ENCODE data around the gene PHC3. TPM values are rescaled to one million over a fixed set of nuclear protein-coding genes. Genes with fewer than 3 reads are reported as not detected.
"Not testable (repeated sequence)": the region's sequence is repeated elsewhere in the genome, so short reads cannot be mapped to it uniquely, and the experiment has no call there.

Gene PHC3
- polyA plus RNA-seq, 1 donor from 2014 or later: 18.6 TPM

GRCh38 chr3:170211668-170212067 lies 30.1 kb upstream of the PHC3 start:
- Histone ChIP-seq H3K4me2 (ENCODE audit: low read length) (no peak overlapping the region), H3K27me3 (ENCODE audit: insufficient read depth, low read depth, low read length) (no peaks in the 10 kb centered on the region), H4K20me1 (ENCODE audit: insufficient read depth) (no peaks in the 10 kb centered on the region), H3K79me2 (replicated peaks; ENCODE audit: insufficient read depth, low read length) (no peaks in the 10 kb centered on the region), H3K4me3 (ENCODE audit: low read length) (no peak overlapping the region), H3K27ac (ENCODE audit: low read length) (no peak overlapping the region), H3K9me3 (ENCODE audit: low read length) (no peaks in the 10 kb centered on the region), H3K36me3 (ENCODE audit: insufficient read depth, low read length) (no peaks in the 10 kb centered on the region), H3K9ac (ENCODE audit: low read length) (no peak overlapping the region), H3K9me2 (ENCODE audit: insufficient read depth, low read length) (no peaks in the 10 kb centered on the region), H2AFZ (ENCODE audit: low read depth, low read length) (no peak overlapping the region), H3F3A (ENCODE audit: insufficient read depth, low read length, poor library complexity, severe bottlenecking) (no peaks in the 10 kb centered on the region)
- no peak for TF ChIP-seq RAD21 (conservative IDR thresholded peaks at IDR 0.05)
- TF ChIP-seq EP300 (conservative IDR thresholded peaks at IDR 0.05; ENCODE audit: poor library complexity, severe bottlenecking): no peak
- no peak for TF ChIP-seq EZH2 (IDR thresholded peaks at IDR 0.05; ENCODE audit: borderline replicate concordance, insufficient read depth, low read length, poor library complexity, severe bottlenecking)
- TF ChIP-seq, protein P1, sequence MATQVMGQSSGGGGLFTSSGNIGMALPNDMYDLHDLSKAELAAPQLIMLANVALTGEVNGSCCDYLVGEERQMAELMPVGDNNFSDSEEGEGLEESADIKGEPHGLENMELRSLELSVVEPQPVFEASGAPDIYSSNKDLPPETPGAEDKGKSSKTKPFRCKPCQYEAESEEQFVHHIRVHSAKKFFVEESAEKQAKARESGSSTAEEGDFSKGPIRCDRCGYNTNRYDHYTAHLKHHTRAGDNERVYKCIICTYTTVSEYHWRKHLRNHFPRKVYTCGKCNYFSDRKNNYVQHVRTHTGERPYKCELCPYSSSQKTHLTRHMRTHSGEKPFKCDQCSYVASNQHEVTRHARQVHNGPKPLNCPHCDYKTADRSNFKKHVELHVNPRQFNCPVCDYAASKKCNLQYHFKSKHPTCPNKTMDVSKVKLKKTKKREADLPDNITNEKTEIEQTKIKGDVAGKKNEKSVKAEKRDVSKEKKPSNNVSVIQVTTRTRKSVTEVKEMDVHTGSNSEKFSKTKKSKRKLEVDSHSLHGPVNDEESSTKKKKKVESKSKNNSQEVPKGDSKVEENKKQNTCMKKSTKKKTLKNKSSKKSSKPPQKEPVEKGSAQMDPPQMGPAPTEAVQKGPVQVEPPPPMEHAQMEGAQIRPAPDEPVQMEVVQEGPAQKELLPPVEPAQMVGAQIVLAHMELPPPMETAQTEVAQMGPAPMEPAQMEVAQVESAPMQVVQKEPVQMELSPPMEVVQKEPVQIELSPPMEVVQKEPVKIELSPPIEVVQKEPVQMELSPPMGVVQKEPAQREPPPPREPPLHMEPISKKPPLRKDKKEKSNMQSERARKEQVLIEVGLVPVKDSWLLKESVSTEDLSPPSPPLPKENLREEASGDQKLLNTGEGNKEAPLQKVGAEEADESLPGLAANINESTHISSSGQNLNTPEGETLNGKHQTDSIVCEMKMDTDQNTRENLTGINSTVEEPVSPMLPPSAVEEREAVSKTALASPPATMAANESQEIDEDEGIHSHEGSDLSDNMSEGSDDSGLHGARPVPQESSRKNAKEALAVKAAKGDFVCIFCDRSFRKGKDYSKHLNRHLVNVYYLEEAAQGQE (IDR thresholded peaks at IDR 0.05; ENCODE audit: borderline replicate concordance): no peak
- no peak for TF ChIP-seq TAF1 (IDR thresholded peaks at IDR 0.05; ENCODE audit: low read depth)
- TF ChIP-seq POLR2AphosphoS5 (IDR thresholded peaks at IDR 0.05): no peak
- TF ChIP-seq MXI1 (conservative IDR thresholded peaks at IDR 0.05; ENCODE audit: poor library complexity, severe bottlenecking): no peak
- no peak for TF ChIP-seq SMC3 (conservative IDR thresholded peaks at IDR 0.05; ENCODE audit: poor library complexity)
- TF ChIP-seq, protein P2, sequence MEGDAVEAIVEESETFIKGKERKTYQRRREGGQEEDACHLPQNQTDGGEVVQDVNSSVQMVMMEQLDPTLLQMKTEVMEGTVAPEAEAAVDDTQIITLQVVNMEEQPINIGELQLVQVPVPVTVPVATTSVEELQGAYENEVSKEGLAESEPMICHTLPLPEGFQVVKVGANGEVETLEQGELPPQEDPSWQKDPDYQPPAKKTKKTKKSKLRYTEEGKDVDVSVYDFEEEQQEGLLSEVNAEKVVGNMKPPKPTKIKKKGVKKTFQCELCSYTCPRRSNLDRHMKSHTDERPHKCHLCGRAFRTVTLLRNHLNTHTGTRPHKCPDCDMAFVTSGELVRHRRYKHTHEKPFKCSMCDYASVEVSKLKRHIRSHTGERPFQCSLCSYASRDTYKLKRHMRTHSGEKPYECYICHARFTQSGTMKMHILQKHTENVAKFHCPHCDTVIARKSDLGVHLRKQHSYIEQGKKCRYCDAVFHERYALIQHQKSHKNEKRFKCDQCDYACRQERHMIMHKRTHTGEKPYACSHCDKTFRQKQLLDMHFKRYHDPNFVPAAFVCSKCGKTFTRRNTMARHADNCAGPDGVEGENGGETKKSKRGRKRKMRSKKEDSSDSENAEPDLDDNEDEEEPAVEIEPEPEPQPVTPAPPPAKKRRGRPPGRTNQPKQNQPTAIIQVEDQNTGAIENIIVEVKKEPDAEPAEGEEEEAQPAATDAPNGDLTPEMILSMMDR (IDR thresholded peaks at IDR 0.05; ENCODE audit: poor library complexity, severe bottlenecking): no peak

DNA sequence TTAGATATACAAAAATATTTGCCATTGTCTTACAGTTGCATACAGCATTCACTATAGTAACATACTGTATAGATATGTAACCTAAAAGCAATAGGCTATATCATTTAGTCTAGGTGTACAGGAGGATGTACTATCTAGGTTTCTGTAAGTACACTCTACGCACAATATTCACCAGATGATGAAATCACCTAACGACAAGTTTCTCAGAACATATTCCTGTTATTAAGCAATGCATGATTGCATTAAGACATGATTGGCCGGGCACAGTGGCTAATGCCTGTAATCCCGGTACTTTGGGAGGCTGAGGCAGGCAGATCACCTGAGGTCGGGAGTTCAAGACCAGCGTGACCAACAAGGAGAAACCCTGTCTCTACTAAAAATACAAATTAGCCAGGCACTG lies 26.2 kb upstream of the PHC3 start:
- TF ChIP-seq SMC3 (conservative IDR thresholded peaks at IDR 0.05; ENCODE audit: poor library complexity): no peak
- TF ChIP-seq, protein P2 (IDR thresholded peaks at IDR 0.05; ENCODE audit: poor library complexity, severe bottlenecking): no peak
- no peak overlapping the region for H3K27ac ChIP-seq (ENCODE audit: low read length)
- no peaks in the 10 kb centered on the region for H3K9me3 ChIP-seq (ENCODE audit: low read length)
- no peak overlapping the region for H2AFZ ChIP-seq (ENCODE audit: low read depth, low read length)
- no peak overlapping the region for H3K9ac ChIP-seq (ENCODE audit: low read length)
- no peaks in the 10 kb centered on the region for H3K9me2 ChIP-seq (ENCODE audit: insufficient read depth, low read length)
- H3F3A ChIP-seq (ENCODE audit: insufficient read depth, low read length, poor library complexity, severe bottlenecking): no peaks in the 10 kb centered on the region
- H4K20me1 ChIP-seq (ENCODE audit: insufficient read depth): no peaks in the 10 kb centered on the region
- H3K4me3 ChIP-seq (ENCODE audit: low read length): no peak overlapping the region
- no peaks in the 10 kb centered on the region for H3K36me3 ChIP-seq (ENCODE audit: insufficient read depth, low read length)
- H3K79me2 ChIP-seq (replicated peaks; ENCODE audit: insufficient read depth, low read length): no peaks in the 10 kb centered on the region
- H3K27me3 ChIP-seq (ENCODE audit: insufficient read depth, low read depth, low read length): no peaks in the 10 kb centered on the region
- no peak overlapping the region for H3K4me2 ChIP-seq (ENCODE audit: low read length)

DNA sequence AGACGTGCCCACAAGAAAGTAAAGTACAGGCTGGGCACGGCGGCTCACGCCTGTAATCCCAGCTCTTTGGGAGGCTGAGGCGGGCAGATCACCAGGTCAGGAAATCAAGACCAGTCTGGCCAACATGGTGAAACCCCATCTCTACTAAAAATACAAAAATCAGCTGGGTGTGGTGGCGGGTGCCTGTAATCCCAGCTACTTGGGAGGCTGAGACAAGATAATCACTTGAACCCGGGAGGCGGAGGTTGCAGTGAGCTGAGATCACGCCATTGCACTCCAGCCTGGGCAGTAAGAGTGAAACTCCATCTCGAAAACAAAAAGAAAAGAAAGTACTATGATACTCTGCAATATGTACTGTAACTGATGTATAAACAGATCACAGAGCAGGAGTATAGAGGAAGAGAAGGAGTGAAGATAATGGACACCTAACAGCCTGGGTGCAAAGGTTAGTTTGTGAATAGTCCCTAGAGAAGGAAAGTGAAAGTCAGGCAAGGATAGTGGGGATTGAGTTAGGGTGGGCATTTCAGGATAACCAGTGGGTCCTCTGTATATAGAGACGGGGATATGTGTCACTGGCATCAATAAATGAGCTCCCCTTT lies 24.7 kb upstream of the PHC3 start:
- not testable (repeated sequence) for H3K36me3 ChIP-seq (ENCODE audit: insufficient read depth, low read length); H2AFZ ChIP-seq (ENCODE audit: low read depth, low read length); H3K9me2 ChIP-seq (ENCODE audit: insufficient read depth, low read length); H3K4me2 ChIP-seq (ENCODE audit: low read length); H3F3A ChIP-seq (ENCODE audit: insufficient read depth, low read length, poor library complexity, severe bottlenecking); H3K9ac ChIP-seq (ENCODE audit: low read length); H3K79me2 ChIP-seq (replicated peaks; ENCODE audit: insufficient read depth, low read length); H3K27me3 ChIP-seq (ENCODE audit: insufficient read depth, low read depth, low read length); H3K9me3 ChIP-seq (ENCODE audit: low read length); H3K4me3 ChIP-seq (ENCODE audit: low read length); H3K27ac ChIP-seq (ENCODE audit: low read length); H4K20me1 ChIP-seq (ENCODE audit: insufficient read depth)

Measured in neural cell (in vitro differentiated cells).